Measurements from ENCODE around the gene TMCC3. TPM values are rescaled to one million over a fixed set of nuclear protein-coding genes. Genes with fewer than 3 reads are reported as not detected.

Gene TMCC3
- total RNA-seq, 1 donor from 2014 or later = 24.2 TPM

GRCh38 chr12:94545935-94546771, 104.2 kb downstream of the TMCC3 start:
- no peak for DNase-seq
- Mint-ChIP-seq H3K27me3 (no peaks in the 10 kb centered on the region), H3K27ac (no peak overlapping the region), H3K4me3 (no peak overlapping the region), H3K9me3 (peaks cover 24% of the 10 kb centered on the region), H3K36me3 (ENCODE audit: low read depth) (peaks cover 11% of the 10 kb centered on the region), H3K4me1 (no peaks in the 10 kb centered on the region)
- intact Hi-C loops (cut with micrococcal nuclease) = loop anchor here (1.0 to 2.0 kb wide), 2 partner anchors 329 to 989 kb away; no protein-coding TSS in a partner anchor
- ATAC-seq (ENCODE audit: low read depth) = peak; percentile 76
- no peak for TF ChIP-seq CTCF (IDR thresholded peaks at IDR 0.05)
- ChIA-PET CTCF (interaction anchor here (1.0 to 1.3 kb wide), 2 partner anchors 327 to 329 kb away, joined by 3 to 4 read pairs; no protein-coding TSS in a partner anchor), POLR2A (interaction anchor here (0.5 kb wide), 1 partner anchor 918 kb away, joined by 4 read pairs; no protein-coding TSS in a partner anchor)

- CTCF ChIA-PET = no interaction called here
- DNase-seq (no peak), ATAC-seq (ENCODE audit: low read depth) (no peak)
- Mint-ChIP-seq H3K27me3 (no peaks in the 10 kb centered on the region), H3K36me3 (ENCODE audit: low read depth) (peaks cover 11% of the 10 kb centered on the region), H3K27ac (no peak overlapping the region), H3K9me3 (peaks cover 24% of the 10 kb centered on the region), H3K4me1 (no peaks in the 10 kb centered on the region), H3K4me3 (no peak overlapping the region)
- intact Hi-C loops (cut with micrococcal nuclease) = no loop called here
- no peak for TF ChIP-seq CTCF (IDR thresholded peaks at IDR 0.05)
- POLR2A ChIA-PET = no interaction called here
These were observed 106.0 kb downstream of the TMCC3 start for GRCh38 chr12:94544355-94544754.

GRCh38 chr12:94538318-94538717, 112.0 kb downstream of the TMCC3 start:
- no peaks in the 10 kb centered on the region for H3K4me1 Mint-ChIP-seq
- no peak for TF ChIP-seq CTCF (IDR thresholded peaks at IDR 0.05)
- intact Hi-C loops (cut with micrococcal nuclease) = no loop called here
- H3K36me3 Mint-ChIP-seq (ENCODE audit: low read depth) = no peaks in the 10 kb centered on the region
- no peak for ATAC-seq (ENCODE audit: low read depth)
- DNase-seq = no peak
- CTCF ChIA-PET = interaction anchor here (1.5 to 1.9 kb wide), 2 partner anchors 404 to 436 kb away, joined by 3 to 4 read pairs; no protein-coding TSS in a partner anchor
- no peak overlapping the region for H3K27ac Mint-ChIP-seq
- POLR2A ChIA-PET = no interaction called here
- peaks cover 7% of the 10 kb centered on the region for H3K27me3 Mint-ChIP-seq
- H3K4me3 Mint-ChIP-seq = no peak overlapping the region
- no peaks in the 10 kb centered on the region for H3K9me3 Mint-ChIP-seq

GRCh38 chr12:94536040-94536965, 114.1 kb downstream of the TMCC3 start:
- no peaks in the 10 kb centered on the region for H3K36me3 Mint-ChIP-seq (ENCODE audit: low read depth)
- no peak for TF ChIP-seq CTCF (IDR thresholded peaks at IDR 0.05)
- peaks cover 3% of the 10 kb centered on the region for H3K4me1 Mint-ChIP-seq
- intact Hi-C loops (cut with micrococcal nuclease) = no loop called here
- ATAC-seq (ENCODE audit: low read depth) (no peak), DNase-seq (no peak)
- POLR2A ChIA-PET = interaction anchor here (0.6 kb wide), 2 partner anchors 229 to 424 kb away, joined by 7 to 8 read pairs; no protein-coding TSS in a partner anchor
- CTCF ChIA-PET = interaction anchor here (0.6 to 2.0 kb wide), 6 partner anchors 57 to 403 kb away, joined by 3 to 16 read pairs (median 4); no protein-coding TSS in a partner anchor
- H3K27ac Mint-ChIP-seq = no peak overlapping the region
- no peaks in the 10 kb centered on the region for H3K9me3 Mint-ChIP-seq
- no peak overlapping the region for H3K4me3 Mint-ChIP-seq
- peaks cover 9% of the 10 kb centered on the region for H3K27me3 Mint-ChIP-seq
